Endothelial cell of umbilical vein (primary cell): Measurements from ENCODE around the gene TMEM9B.

Source experiments
- CTCF ChIP-seq, 2 donors: IDR thresholded peaks; 1 replicate in 1 of 2; 2 replicates in 1 of 2; pipeline ENCODE4 v1.5.1; 2011; ENCODE audit warnings: low read length in 2 of 2, mild to moderate bottlenecking in 2 of 2, moderate library complexity in 2 of 2, control low read depth in 1 of 2, inconsistent platforms in 1 of 2, low read depth in 1 of 2; ENCODE audit not compliant: insufficient read depth in 1 of 2; ENCODE audit errors: extremely low read depth in 1 of 2
- EZH2 ChIP-seq: IDR thresholded peaks from 2 replicates; pipeline ENCODE4 v1.6.1; 2012; ENCODE audit warnings: borderline replicate concordance, low read depth, mild to moderate bottlenecking, moderate library complexity, low read length, inconsistent platforms; ENCODE audit not compliant: severe bottlenecking
- GATA2 ChIP-seq: IDR thresholded peaks from 2 replicates; pipeline ENCODE4 v1.7.0; 2011; ENCODE audit warnings: low read depth, mild to moderate bottlenecking, moderate library complexity, mixed read lengths, low read length; ENCODE audit not compliant: insufficient read length, insufficient read depth
- JUN ChIP-seq: IDR thresholded peaks from 2 replicates; pipeline ENCODE4 v1.6.1; 2011; ENCODE audit warnings: borderline replicate concordance, low read depth; ENCODE audit not compliant: insufficient read length, insufficient read depth
- MYC ChIP-seq: IDR thresholded peaks from one replicate; pipeline ENCODE4 v1.6.1; 2011; ENCODE audit warnings: mild to moderate bottlenecking, low read depth, low read length
- POLR2A ChIP-seq: IDR thresholded peaks from 2 replicates; pipeline ENCODE4 v1.6.1; 2012; ENCODE audit warnings: low read depth, mild to moderate bottlenecking, control low read depth, low read length
- POLR2AphosphoS5 ChIP-seq: IDR thresholded peaks from 2 replicates; pipeline ENCODE4 v1.6.1; 2012; ENCODE audit warnings: low read depth, mild to moderate bottlenecking, control low read depth, low read length, moderate library complexity; ENCODE audit not compliant: insufficient read depth

DNA sequence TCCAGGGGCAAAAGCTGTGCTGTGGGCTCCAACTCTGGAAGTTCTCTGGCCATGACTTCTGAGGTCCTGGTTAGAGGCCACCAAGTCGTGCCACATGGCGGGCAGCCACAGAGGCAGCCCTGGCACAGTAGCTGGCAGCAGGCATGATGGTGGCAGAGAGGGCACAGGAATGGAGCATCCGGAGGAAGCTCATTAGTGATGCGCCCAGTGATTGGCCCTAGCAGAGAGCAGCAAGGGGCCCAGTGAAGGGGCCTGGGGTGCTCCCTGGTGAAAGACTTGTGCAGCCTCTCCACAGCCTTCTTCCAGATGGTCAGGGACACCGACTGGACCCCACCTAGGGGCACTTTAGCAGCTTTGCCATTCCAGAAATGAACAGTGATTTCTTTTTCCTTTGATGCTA, 38.5 kb downstream of the TMEM9B start:
- TF ChIP-seq CTCF (IDR thresholded peaks at IDR 0.05; ENCODE audit: extremely low read depth in 1 of 2, insufficient read depth in 1 of 2, low read depth in 1 of 2, low read length in 2 of 2) (no peak), GATA2 (no peak), POLR2A (no peak), MYC (no peak), JUN (no peak), EZH2 (no peak), POLR2AphosphoS5 (no peak)
